Right atrium auricular region (tissue), 2 donors: ENCODE measurements around the gene PLA2G2C. TPM values are rescaled to one million over a fixed set of nuclear protein-coding genes. Genes with fewer than 3 reads are reported as not detected.

Source experiments
- DNase-seq: peaks from one replicate; pipeline ENCODE4 v3.0.0-alpha.2; 2019; ENCODE audit warnings: low spot score
- H3K27ac ChIP-seq, 2 donors: fragments of 200-600 bp; sonication (generic); 1 replicate in 1 of 2; 2 replicates in 1 of 2; pipeline ENCODE4 v1.5.1; 2016 to 2019
- H3K27me3 ChIP-seq, 2 donors: fragments of 200-600 bp; sonication (generic); one replicate each; pipeline versions ENCODE4 v1.5.1 to v1.6.0; 2017 to 2019
- H3K36me3 ChIP-seq: fragments of 200-600 bp; sonication (generic); one replicate; pipeline ENCODE4 v1.5.1; 2016
- H3K4me1 ChIP-seq, 2 donors: fragments of 200-600 bp; sonication (generic); one replicate each; pipeline versions ENCODE4 v1.5.1 to v1.6.0; 2017 to 2019
- H3K4me3 ChIP-seq, 2 donors: fragments of 200-600 bp; sonication (generic); 1 replicate in 1 of 2; 2 replicates in 1 of 2; pipeline ENCODE4 v1.5.1; 2017 to 2019; ENCODE audit warnings: mild to moderate bottlenecking in 1 of 2, moderate library complexity in 1 of 2
- H3K9me3 ChIP-seq, 2 donors: fragments of 200-600 bp; sonication (generic); one replicate each; pipeline ENCODE4 v1.5.1; 2019
- total RNA-seq, 2 donors: library from RNA; depleted of rRNA; stranded (reverse); fragments of >200 nt; gene quantifications; one replicate each; pipeline ENCODE4 v1.1.0, GENCODE V29; 2016
- TF ChIP-seq, protein P1 (sequence below), 2 donors: fragments of 200-600 bp; sonication (generic); IDR thresholded peaks; one replicate each; pipeline ENCODE4 v1.5.1; 2019; ENCODE audit warnings: antibody characterized with exemption in 2 of 2

PLA2G2C gene
- total RNA-seq, 2 donors from 2014 or later: not detected

DNA sequence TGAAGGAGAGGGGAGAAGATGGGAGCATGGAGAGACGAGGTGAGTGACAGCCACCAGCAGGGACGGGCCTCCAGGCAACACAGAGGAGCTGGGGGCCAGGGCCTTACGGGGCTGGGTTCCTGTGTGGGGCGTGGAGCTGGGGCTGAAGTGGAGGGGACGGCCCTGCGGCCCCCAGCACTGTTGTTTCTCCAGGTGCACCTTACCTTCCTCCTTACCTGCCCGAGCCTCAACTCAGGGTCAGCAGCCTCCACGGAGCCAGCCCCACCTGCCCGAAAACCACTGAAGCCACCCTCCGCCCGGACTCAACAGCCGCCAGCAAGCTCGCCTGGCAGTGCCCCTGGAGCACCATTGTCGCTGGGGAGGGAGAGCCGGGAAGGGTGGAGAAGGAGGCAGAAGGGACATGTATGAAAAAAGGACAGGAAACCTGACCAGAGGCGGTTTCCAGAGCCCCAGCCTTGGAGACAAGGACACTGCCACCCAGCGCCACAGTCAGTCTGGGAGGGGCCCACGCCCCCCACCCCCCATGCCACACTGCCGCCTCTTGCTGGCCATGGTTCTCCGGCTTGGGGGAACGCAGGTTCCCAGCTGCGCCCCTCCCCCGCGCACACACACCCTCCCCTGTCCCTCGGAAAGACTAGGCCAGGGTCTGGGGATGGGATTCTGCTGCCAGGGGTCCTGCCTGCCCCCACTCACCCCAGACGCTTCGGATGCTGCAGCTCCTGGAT lies 36.6 kb downstream of the PLA2G2C start:
- DNase-seq: no peak
- H3K27me3 ChIP-seq: no peaks in the 10 kb centered on the region
- no peak overlapping the region for H3K4me3 ChIP-seq
- peaks cover 0 to 16% of the 10 kb centered on the region in 2 donors for H3K4me1 ChIP-seq
- H3K36me3 ChIP-seq: no peaks in the 10 kb centered on the region
- H3K9me3 ChIP-seq: no peaks in the 10 kb centered on the region
- TF ChIP-seq, protein P1, sequence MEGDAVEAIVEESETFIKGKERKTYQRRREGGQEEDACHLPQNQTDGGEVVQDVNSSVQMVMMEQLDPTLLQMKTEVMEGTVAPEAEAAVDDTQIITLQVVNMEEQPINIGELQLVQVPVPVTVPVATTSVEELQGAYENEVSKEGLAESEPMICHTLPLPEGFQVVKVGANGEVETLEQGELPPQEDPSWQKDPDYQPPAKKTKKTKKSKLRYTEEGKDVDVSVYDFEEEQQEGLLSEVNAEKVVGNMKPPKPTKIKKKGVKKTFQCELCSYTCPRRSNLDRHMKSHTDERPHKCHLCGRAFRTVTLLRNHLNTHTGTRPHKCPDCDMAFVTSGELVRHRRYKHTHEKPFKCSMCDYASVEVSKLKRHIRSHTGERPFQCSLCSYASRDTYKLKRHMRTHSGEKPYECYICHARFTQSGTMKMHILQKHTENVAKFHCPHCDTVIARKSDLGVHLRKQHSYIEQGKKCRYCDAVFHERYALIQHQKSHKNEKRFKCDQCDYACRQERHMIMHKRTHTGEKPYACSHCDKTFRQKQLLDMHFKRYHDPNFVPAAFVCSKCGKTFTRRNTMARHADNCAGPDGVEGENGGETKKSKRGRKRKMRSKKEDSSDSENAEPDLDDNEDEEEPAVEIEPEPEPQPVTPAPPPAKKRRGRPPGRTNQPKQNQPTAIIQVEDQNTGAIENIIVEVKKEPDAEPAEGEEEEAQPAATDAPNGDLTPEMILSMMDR (IDR thresholded peaks at IDR 0.05): no peak
- no peak overlapping the region for H3K27ac ChIP-seq

DNA sequence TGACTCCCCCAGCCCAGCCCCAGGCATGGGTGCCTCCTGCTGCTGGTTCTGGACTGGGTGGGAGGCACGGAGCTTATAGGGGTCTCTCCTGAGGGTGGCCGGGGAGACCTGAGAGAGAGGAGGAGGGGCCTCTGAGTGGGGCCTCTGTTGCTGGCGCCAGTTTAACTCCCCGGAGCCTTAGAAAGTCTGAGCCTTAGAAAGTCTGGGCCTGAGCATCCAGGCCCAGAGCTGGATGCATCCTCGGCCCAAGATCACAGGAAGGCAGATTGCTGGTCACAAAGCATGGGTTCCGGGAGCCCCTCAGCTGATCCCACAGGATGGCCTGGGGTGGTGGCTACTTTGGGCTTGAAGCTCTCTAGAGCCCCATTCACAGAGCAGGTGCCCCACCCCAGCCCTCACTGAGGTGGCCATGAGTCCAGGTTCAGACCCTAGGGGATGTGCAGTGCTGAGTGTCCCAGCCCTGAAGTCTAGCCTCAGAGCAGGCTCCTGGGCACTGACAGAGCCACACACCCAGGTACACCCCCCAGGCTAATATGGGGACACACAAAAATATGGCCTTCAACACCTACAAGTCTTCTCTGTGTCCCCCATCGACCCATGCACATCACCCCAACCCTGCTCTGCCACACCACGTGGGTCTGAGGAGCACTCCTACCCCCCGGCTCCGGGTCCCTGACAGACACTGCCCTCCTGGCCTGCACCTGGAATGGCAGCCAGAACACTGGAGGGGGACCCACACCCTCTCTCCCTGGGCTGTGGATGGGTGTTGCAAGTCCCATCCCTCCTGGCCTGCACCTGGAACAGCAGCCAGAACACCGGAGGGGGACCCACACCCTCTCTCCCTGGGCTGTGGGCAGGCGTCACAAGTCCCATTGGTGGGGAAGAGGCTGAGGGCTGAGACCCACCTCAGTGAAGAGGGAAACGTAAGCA lies 37.5 kb downstream of the PLA2G2C start:
- Histone ChIP-seq H3K27me3 (no peaks in the 10 kb centered on the region), H3K27ac (no peak overlapping the region), H3K4me1 (peaks cover 0 to 16% of the 10 kb centered on the region in 2 donors), H3K36me3 (no peaks in the 10 kb centered on the region), H3K9me3 (no peaks in the 10 kb centered on the region), H3K4me3 (no peak overlapping the region)
- DNase-seq: no peak
- TF ChIP-seq, protein P1 (IDR thresholded peaks at IDR 0.05): no peak

DNA sequence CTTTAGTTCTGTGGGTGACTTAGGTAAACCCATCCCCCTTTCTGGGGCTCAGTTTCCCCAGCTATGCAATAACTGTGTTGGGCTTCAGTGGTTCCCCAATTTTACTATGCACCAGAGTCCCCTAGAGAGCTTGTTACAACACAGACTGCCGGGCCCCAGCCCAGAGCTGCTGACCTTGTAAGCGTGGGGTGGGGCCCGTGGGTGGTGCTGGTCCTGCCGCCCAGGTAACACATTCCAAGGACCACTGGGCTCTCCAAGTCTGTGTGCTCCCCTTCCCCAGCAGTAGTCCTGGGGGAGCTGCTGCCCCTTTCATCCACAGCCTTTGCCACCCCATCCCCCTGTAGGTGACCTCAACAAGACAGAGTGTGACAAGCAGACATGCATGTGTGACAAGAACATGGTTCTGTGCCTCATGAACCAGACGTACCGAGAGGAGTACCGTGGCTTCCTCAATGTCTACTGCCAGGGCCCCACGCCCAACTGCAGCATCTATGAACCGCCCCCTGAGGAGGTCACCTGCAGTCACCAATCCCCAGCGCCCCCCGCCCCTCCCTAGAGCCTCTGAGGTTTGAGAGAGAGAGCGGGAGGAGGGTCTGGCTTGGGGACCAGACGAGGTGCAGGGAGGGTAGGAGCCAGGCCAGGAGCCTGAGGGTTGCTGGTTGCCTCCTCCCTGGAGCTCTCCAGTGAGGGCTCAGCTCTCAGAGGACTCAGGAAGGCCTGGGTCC lies 38.3 kb downstream of the PLA2G2C start:
- Histone ChIP-seq H3K27ac (no peak overlapping the region), H3K36me3 (no peaks in the 10 kb centered on the region), H3K9me3 (no peaks in the 10 kb centered on the region), H3K4me1 (peaks cover 0 to 13% of the 10 kb centered on the region in 2 donors), H3K27me3 (no peaks in the 10 kb centered on the region), H3K4me3 (no peak overlapping the region)
- TF ChIP-seq, protein P1 (IDR thresholded peaks at IDR 0.05): no peak
- DNase-seq: no peak

DNA sequence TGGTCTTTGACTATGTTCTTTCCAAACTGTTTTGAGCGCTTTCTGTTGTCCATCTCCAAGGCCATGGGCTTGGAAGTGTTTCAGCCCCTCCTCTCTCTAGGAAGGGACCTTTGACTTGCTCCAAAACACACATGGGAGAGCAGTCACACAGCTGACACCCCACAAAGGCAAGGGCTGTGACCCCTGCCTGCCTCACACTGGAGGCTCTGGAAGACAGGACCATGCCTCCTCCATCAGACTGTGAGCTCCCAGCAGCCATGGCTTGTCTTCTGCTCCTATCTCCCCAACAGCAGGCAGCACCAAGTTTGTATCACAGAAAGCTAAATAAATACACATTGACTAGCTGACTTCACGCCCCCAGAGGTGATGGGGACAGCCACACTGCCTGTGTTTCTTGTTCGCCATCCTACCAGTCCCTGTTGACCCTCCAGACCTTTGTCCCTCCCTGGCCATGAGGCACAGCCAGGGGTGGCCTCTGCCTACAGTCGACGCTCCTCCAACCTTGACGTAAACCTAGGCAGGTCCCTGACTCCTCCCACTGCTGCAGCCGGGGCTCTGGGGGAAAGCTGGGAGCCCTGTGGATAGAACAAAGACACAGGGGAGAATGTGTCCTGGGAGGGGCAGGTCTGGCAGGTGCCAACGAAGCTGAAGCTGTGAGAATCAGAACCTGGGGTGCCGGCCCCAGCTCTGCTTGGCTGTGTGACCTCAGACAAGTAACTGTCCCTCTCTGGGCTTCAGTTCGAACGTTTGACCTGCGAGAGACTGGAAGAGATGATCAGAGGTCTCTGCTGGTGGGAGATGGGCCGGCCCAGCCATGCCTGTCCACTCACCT lies 42.4 kb downstream of the PLA2G2C start:
- H3K4me1 ChIP-seq: no peaks in the 10 kb centered on the region
- DNase-seq: no peak
- H3K27ac ChIP-seq: no peak overlapping the region
- H3K9me3 ChIP-seq: no peaks in the 10 kb centered on the region
- no peaks in the 10 kb centered on the region for H3K36me3 ChIP-seq
- TF ChIP-seq, protein P1 (IDR thresholded peaks at IDR 0.05): no peak
- no peaks in the 10 kb centered on the region for H3K27me3 ChIP-seq
- H3K4me3 ChIP-seq: no peak overlapping the region

DNA sequence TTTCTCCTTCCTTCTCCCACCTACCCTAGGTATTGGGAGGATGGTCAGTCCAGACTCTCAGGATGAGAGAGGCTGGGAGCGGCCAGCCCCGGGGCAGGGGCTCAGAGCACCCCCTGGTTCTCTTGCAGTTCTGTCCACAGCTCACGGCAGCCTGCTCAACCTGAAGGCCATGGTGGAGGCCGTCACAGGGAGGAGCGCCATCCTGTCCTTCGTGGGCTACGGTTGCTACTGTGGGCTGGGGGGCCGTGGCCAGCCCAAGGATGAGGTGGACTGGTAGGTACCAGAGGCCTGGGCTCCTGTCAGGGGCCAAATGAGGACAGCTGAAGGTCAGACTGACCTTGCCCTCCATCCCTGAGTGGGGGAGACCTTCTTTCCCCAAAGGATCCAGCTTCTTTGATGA lies 43.0 kb downstream of the PLA2G2C start:
- Histone ChIP-seq H3K36me3 (no peaks in the 10 kb centered on the region), H3K27ac (no peak overlapping the region)
- TF ChIP-seq, protein P1 (IDR thresholded peaks at IDR 0.05): no peak

More for the DNA sequence above, 43.0 kb downstream of the PLA2G2C start:
- Histone ChIP-seq H3K27me3 (no peaks in the 10 kb centered on the region), H3K4me3 (no peak overlapping the region), H3K9me3 (no peaks in the 10 kb centered on the region), H3K4me1 (no peaks in the 10 kb centered on the region)
- DNase-seq: no peak
